NCI-H1105 treated with DMSO at 0.1 percent for 48 hours (cell line): ENCODE data around the gene ANKRD18A.

Source experiments
- DNase-seq: peaks from one replicate; lab custom pipeline; 2025; lab: John Stamatoyannopoulos, UW

The ANKRD18A gene

DNA sequence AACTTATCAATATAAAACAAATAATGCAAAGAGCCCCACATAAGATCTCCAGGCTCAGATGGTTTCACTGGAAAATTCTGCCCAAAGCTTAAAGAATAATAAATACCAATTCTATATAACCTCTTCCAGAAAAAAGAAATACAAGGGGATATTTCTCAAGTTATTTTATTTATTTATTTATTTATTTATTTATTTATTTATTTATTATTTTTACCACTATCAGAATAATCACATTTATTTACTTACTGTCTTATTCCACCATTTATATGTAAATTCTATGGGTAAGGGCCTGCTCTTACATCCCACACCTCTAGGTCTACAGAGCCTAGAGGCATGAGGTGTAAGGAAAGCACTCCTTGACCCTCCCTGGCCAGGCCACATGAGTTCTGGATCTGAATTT is 91.1 kb downstream of the ANKRD18A start:
- no peak for DNase-seq

DNA sequence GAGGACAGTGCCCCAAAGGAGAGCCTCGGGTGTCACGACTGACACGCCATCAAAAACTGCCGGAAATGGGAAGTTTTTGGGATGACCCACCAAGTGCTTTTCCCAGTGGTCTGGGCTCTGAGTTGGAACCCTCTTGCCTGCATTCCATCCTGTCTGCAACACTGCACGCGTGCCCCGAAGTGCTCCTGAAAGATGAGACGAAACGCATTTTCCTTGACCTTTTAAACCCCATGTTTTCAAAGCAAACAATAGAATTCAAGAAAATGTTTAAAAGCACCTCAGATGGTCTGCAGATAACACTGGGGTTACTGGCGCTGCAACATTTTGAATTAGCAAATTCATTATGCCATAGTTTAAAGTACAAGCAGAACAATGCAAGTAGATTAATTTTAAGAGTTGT is 92.9 kb downstream of the ANKRD18A start:
- DNase-seq: no peak

DNA sequence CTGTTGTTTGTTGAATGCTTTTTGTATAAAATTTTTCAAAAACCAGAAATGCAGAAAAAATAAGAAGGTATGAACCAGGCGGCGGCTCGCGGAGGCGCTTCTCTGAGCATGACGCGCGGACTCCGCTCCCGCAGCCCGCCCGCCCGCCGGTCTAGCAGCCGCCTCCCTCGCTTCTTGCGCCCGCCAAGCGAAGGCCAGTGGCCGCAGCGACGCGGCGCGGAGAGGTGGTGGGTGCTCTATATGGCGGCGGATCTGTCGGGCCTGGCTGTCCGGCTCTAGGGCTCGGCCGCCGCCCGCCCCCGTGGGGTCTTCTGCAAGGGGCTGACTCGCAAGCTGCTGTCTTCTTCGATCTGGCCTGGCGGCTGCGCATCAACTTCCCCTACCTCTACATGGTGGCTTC is 93.8 kb downstream of the ANKRD18A start:
- DNase-seq: no peak

DNA sequence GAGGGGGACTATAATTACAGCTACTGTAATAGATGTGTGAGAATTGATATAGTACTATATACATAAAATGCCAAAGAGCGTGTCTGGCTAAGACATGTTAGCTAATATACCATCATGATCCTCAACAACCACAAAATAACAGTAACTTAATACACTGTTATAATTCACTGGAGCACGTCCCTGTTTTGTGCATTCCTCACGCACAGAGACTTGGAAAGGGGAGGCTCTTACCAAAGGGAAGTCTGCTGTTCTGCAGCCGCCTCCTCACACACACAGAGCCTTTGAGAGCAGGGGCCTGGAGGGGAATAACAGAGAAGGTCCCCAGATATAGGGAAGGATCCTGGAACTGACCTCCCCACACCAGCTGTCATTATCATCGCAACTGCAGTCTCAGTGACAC is 97.3 kb downstream of the ANKRD18A start:
- DNase-seq: no peak

DNA sequence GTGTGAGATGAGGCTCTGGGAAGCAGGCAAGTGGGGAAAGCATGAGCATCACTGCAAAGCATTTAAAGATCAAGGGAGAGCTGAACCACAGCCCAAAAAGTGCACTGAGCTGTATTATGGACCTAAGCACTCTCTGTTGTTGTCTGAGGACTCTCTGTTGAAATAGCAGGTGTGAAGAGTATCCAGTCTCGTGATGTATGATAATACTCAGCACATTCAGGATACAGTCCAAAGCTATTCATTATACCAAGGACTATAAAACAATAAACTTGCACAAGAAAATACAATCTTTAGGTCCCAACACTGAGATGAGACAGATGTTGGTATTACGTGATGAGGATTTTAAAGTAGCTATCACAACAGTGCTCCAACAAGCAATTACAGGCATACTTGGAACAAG is 98.6 kb downstream of the ANKRD18A start:
- no peak for DNase-seq
